Measurements from ENCODE around the gene ARR3.
A peak's percentile ranks its signal among the peaks of the same experiment; 100 is the strongest.
"Not testable (repeated sequence)": the region's sequence is repeated elsewhere in the genome, so short reads cannot be mapped to it uniquely, and the experiment has no call there.

The ARR3 gene

DNA sequence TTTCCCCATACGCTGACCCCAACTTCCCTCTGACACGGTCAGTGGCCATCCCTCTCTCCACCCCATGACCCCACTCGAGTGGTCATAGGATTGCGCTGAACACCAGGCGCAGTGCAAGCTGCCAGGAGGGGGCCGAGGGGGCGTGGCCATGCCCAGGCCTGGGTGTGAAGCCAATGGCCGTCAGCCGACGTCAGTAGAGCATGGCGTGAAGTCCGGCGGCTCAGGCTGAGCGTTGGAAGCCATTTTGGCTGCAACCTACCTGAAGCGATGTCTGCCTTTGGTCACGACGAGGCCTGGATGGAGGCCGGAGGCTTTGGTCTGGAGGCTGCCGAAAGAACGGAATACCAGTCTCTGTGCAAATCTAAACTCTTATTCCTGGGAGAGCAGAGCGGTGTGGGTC is 13.8 kb downstream of the ARR3 start, which contains the start of gene RAB41:
Gene RAB41, plus strand, starts transcription at position 222 of the 400 bp plus-strand sequence. Its CDS starts 46 bp downstream, at position 268.
- Histone ChIP-seq H3K36me3 (ENCODE audit: insufficient read depth, low read length) (no peaks in the 10 kb centered on the region), H3K27me3 (ENCODE audit: control insufficient read depth in 1 of 2, insufficient read depth in 2 of 2, low read length in 2 of 2) (peaks cover 0 to 5% of the 10 kb centered on the region in 2 donors), H3K4me3 (ENCODE audit: low read depth in 1 of 2, low read length in 2 of 2) (no peak within 1 kb of the TSS)

GRCh38 chrX:70289168-70289792 is 21.1 kb downstream of the ARR3 start:
- H3K4me3 ChIP-seq (ENCODE audit: low read depth in 1 of 2, low read length in 2 of 2): peak overlapping the region; percentile 49 to 56
- H3K27ac ChIP-seq (ENCODE audit: low read depth, low read length): no peak overlapping the region
- H3K9me3 ChIP-seq (ENCODE audit: low read length): no peaks in the 10 kb centered on the region
- H3K4me1 ChIP-seq (ENCODE audit: insufficient read depth, low read length): peaks cover 7% of the 10 kb centered on the region
- peak overlapping the region; percentile 33 for H3K9ac ChIP-seq (ENCODE audit: low read length)
- no peaks in the 10 kb centered on the region for H3K36me3 ChIP-seq (ENCODE audit: insufficient read depth, low read length)
- H3K27me3 ChIP-seq (ENCODE audit: control insufficient read depth in 1 of 2, insufficient read depth in 2 of 2, low read length in 2 of 2): no peaks in the 10 kb centered on the region

More for the DNA sequence above, 13.8 kb downstream of the ARR3 start, which contains the start of gene RAB41:
- H3K9me3 ChIP-seq (ENCODE audit: low read length): no peaks in the 10 kb centered on the region
- H3K9ac ChIP-seq (ENCODE audit: low read length): no peak within 1 kb of the TSS
- no peaks in the 10 kb centered on the region for H3K4me1 ChIP-seq (ENCODE audit: insufficient read depth, low read length)
- no peak within 1 kb of the TSS for H3K27ac ChIP-seq (ENCODE audit: low read depth, low read length)

GRCh38 chrX:70289793-70290770 is 21.9 kb downstream of the ARR3 start, which contains the start of the genes KIF4A and PDZD11:
Gene KIF4A (plus strand): TSS chrX:70290104. CDS start chrX:70290459, 355 bp downstream.
Gene PDZD11 (minus strand): TSS chrX:70289927. CDS start chrX:70289341, 586 bp downstream.
- H3K27ac ChIP-seq (ENCODE audit: low read depth, low read length): no peak within 1 kb of the TSS
- peak within 1 kb of the TSS; percentile 33 for H3K9ac ChIP-seq (ENCODE audit: low read length)
- no peaks in the 10 kb centered on the region for H3K9me3 ChIP-seq (ENCODE audit: low read length)
- peak within 1 kb of the TSS; percentile 49 to 56 for H3K4me3 ChIP-seq (ENCODE audit: low read depth in 1 of 2, low read length in 2 of 2)
- H3K27me3 ChIP-seq (ENCODE audit: control insufficient read depth in 1 of 2, insufficient read depth in 2 of 2, low read length in 2 of 2): no peaks in the 10 kb centered on the region
- H3K4me1 ChIP-seq (ENCODE audit: insufficient read depth, low read length): peaks cover 7% of the 10 kb centered on the region
- H3K36me3 ChIP-seq (ENCODE audit: insufficient read depth, low read length): no peaks in the 10 kb centered on the region

GRCh38 chrX:70292788-70293187 is 24.7 kb downstream of the ARR3 start:
- H3K27ac ChIP-seq (ENCODE audit: low read depth, low read length): no peak overlapping the region
- no peaks in the 10 kb centered on the region for H3K27me3 ChIP-seq (ENCODE audit: control insufficient read depth in 1 of 2, insufficient read depth in 2 of 2, low read length in 2 of 2)
- H3K4me3 ChIP-seq (ENCODE audit: low read depth in 1 of 2, low read length in 2 of 2): no peak overlapping the region
- H3K9ac ChIP-seq (ENCODE audit: low read length): no peak overlapping the region
- no peaks in the 10 kb centered on the region for H3K36me3 ChIP-seq (ENCODE audit: insufficient read depth, low read length)
- no peaks in the 10 kb centered on the region for H3K9me3 ChIP-seq (ENCODE audit: low read length)
- peaks cover 7% of the 10 kb centered on the region for H3K4me1 ChIP-seq (ENCODE audit: insufficient read depth, low read length)

DNA sequence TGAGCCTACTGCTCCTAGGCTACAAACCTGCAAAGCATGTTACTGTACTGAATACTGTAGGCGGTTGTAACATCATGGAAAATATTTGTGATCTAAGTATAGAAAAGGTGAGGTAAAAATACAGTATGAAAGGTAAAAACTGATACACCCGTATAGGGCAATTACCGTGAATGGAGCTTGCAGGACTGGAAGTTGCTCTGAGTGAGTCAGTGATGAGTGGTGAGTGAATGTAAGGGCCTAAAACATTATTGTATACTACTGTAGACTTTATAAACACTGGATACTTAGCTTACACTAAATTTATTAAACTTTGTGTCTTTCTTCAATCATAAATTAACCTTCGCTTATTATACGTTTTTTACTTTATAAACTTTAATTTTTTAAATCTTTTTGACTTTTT is 25.5 kb downstream of the ARR3 start:
- H3K36me3 ChIP-seq (ENCODE audit: insufficient read depth, low read length): no peaks in the 10 kb centered on the region
- peaks cover 7% of the 10 kb centered on the region for H3K4me1 ChIP-seq (ENCODE audit: insufficient read depth, low read length)
- H3K27me3 ChIP-seq (ENCODE audit: control insufficient read depth in 1 of 2, insufficient read depth in 2 of 2, low read length in 2 of 2): no peaks in the 10 kb centered on the region
- no peak overlapping the region for H3K4me3 ChIP-seq (ENCODE audit: low read depth in 1 of 2, low read length in 2 of 2)
- no peaks in the 10 kb centered on the region for H3K9me3 ChIP-seq (ENCODE audit: low read length)
- no peak overlapping the region for H3K27ac ChIP-seq (ENCODE audit: low read depth, low read length)
- H3K9ac ChIP-seq (ENCODE audit: low read length): no peak overlapping the region

DNA sequence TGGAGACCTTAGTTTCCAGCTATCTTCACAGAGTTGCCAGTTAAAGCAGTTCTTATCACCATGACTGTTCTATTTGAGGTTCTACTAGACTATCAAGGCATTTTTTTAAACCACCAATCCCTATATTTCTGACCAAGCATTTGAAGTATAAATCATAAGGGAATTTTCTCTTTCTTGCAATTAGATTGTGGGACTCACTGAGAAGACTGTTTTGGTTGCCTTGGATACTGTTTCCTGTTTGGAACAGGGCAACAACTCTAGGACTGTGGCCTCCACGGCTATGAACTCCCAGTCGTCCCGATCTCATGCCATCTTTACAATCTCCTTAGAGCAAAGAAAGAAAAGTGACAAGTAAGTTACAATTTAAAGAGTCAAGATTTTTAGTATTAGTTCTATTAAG is 33.6 kb downstream of the ARR3 start:
- Histone ChIP-seq H3K4me3 (ENCODE audit: low read depth in 1 of 2, low read length in 2 of 2) (no peak overlapping the region), H3K27me3 (ENCODE audit: control insufficient read depth in 1 of 2, insufficient read depth in 2 of 2, low read length in 2 of 2) (no peaks in the 10 kb centered on the region), H3K4me1 (ENCODE audit: insufficient read depth, low read length) (no peaks in the 10 kb centered on the region), H3K36me3 (ENCODE audit: insufficient read depth, low read length) (no peaks in the 10 kb centered on the region), H3K27ac (ENCODE audit: low read depth, low read length) (no peak overlapping the region), H3K9me3 (ENCODE audit: low read length) (no peaks in the 10 kb centered on the region), H3K9ac (ENCODE audit: low read length) (no peak overlapping the region)

DNA sequence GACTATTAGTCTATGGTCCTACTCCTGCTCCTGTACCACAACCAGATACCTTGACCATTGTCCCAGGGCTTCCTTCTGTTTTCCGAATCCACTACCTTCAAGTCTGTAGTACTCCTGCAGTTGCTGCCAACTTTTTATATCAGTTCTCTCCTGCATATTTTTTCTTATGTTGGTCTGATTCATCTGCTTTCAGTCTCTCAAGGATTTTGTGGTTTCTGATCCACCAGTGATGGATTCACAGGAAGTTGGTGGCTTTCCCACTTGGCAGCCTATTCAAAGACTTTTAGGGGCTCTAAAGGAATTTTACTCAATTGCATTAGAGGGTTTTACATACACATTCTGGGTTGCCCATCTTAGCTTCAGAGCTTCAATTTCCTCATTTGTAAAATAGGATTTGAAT is 45.4 kb downstream of the ARR3 start:
- no peaks in the 10 kb centered on the region for H3K36me3 ChIP-seq (ENCODE audit: insufficient read depth, low read length)
- no peaks in the 10 kb centered on the region for H3K4me1 ChIP-seq (ENCODE audit: insufficient read depth, low read length)
- no peak overlapping the region for H3K4me3 ChIP-seq (ENCODE audit: low read depth in 1 of 2, low read length in 2 of 2)
- no peak overlapping the region for H3K27ac ChIP-seq (ENCODE audit: low read depth, low read length)
- H3K27me3 ChIP-seq (ENCODE audit: control insufficient read depth in 1 of 2, insufficient read depth in 2 of 2, low read length in 2 of 2): no peaks in the 10 kb centered on the region
- no peaks in the 10 kb centered on the region for H3K9me3 ChIP-seq (ENCODE audit: low read length)
- no peak overlapping the region for H3K9ac ChIP-seq (ENCODE audit: low read length)

- H3K9ac ChIP-seq (ENCODE audit: low read length): no peak overlapping the region
- no peaks in the 10 kb centered on the region for H3K4me1 ChIP-seq (ENCODE audit: insufficient read depth, low read length)
- H3K4me3 ChIP-seq (ENCODE audit: low read depth in 1 of 2, low read length in 2 of 2): no peak overlapping the region
- H3K27ac ChIP-seq (ENCODE audit: low read depth, low read length): no peak overlapping the region
- peaks cover 0 to 5% of the 10 kb centered on the region in 2 donors for H3K27me3 ChIP-seq (ENCODE audit: control insufficient read depth in 1 of 2, insufficient read depth in 2 of 2, low read length in 2 of 2)
- no peaks in the 10 kb centered on the region for H3K9me3 ChIP-seq (ENCODE audit: low read length)
- no peaks in the 10 kb centered on the region for H3K36me3 ChIP-seq (ENCODE audit: insufficient read depth, low read length)
These were observed 54.6 kb downstream of the ARR3 start for GRCh38 chrX:70322784-70323183.

- not testable (repeated sequence) for H3K9me3 ChIP-seq (ENCODE audit: low read length); H3K36me3 ChIP-seq (ENCODE audit: insufficient read depth, low read length); H3K9ac ChIP-seq (ENCODE audit: low read length); H3K27me3 ChIP-seq (ENCODE audit: control insufficient read depth in 1 of 2, insufficient read depth in 2 of 2, low read length in 2 of 2); H3K4me3 ChIP-seq (ENCODE audit: low read depth in 1 of 2, low read length in 2 of 2); H3K4me1 ChIP-seq (ENCODE audit: insufficient read depth, low read length); H3K27ac ChIP-seq (ENCODE audit: low read depth, low read length)
These were observed 55.5 kb downstream of the ARR3 start for GRCh38 chrX:70323628-70324027.

DNA sequence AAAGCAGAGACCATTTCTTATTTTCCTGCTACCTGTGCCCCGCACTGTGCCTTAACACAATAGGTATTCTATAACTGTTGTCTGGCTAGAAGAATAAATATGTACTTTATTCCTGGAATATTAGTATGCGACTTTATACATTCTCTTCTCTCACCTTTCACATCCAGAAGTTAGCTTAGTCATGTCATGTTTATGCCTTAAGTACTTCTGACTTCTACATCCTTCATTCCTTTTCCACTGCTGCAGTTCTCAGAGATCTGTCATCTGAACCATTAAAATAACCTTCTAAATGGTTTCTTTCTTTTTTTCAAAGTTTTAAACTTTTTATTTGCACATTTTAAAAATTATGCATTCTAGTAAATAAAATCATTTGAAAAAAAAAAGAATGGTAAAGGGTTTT is 56.2 kb downstream of the ARR3 start:
- Histone ChIP-seq H3K4me3 (ENCODE audit: low read depth in 1 of 2, low read length in 2 of 2) (no peak overlapping the region), H3K27ac (ENCODE audit: low read depth, low read length) (no peak overlapping the region), H3K27me3 (ENCODE audit: control insufficient read depth in 1 of 2, insufficient read depth in 2 of 2, low read length in 2 of 2) (peaks cover 0 to 5% of the 10 kb centered on the region in 2 donors), H3K9ac (ENCODE audit: low read length) (no peak overlapping the region), H3K4me1 (ENCODE audit: insufficient read depth, low read length) (no peaks in the 10 kb centered on the region), H3K36me3 (ENCODE audit: insufficient read depth, low read length) (no peaks in the 10 kb centered on the region), H3K9me3 (ENCODE audit: low read length) (no peaks in the 10 kb centered on the region)

DNA sequence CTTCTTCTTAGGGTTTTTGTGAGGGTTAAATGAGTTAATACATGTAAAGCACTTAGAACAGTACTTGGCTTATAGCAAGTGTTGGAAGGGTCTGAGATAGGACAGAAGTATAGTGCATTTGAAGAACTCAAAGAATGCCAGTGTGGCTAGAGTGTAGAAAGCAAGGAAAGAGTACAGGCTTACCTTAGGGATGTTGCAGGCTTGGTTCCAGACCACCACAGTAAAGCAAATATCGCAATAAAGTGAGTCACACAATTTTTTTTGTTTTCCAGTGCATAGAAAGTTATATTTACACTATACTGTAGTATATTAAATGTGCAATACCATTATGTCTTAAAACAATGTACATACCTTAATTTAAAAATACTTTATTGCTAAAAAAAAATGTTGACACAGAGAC is 63.0 kb downstream of the ARR3 start:
- H3K9me3 ChIP-seq (ENCODE audit: low read length): no peaks in the 10 kb centered on the region
- no peak overlapping the region for H3K4me3 ChIP-seq (ENCODE audit: low read depth in 1 of 2, low read length in 2 of 2)
- peaks cover 0 to 5% of the 10 kb centered on the region in 2 donors for H3K27me3 ChIP-seq (ENCODE audit: control insufficient read depth in 1 of 2, insufficient read depth in 2 of 2, low read length in 2 of 2)
- H3K9ac ChIP-seq (ENCODE audit: low read length): no peak overlapping the region
- no peaks in the 10 kb centered on the region for H3K4me1 ChIP-seq (ENCODE audit: insufficient read depth, low read length)
- no peaks in the 10 kb centered on the region for H3K36me3 ChIP-seq (ENCODE audit: insufficient read depth, low read length)
- H3K27ac ChIP-seq (ENCODE audit: low read depth, low read length): no peak overlapping the region

Data from muscle layer of colon (tissue), 2 donors.